Measurements from ENCODE around the gene IFNG.
A peak's percentile ranks its signal among the peaks of the same experiment; 100 is the strongest.

IFNG gene

DNA sequence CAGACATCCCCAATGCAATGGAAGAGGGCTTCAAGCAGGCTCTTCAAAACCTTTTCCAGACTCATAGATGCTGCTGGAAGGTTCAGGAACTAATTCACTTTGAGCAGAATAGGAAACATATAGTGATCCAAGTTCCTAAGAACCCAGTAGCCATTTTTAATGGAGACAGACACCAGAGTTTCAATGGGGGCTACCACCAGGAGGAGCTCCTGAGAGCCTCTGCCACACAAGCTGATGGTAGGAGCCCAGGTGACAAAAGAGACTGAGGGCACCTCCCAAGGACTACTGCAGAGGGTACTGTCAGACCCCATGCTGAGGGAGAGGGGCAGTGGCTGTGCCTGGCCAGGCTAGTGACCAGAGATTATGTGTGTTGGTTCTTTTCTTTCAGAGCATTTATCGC lies 45.9 kb downstream of the IFNG start:
- ATAC-seq = peak in 1 of 2 donors; percentile 54

DNA sequence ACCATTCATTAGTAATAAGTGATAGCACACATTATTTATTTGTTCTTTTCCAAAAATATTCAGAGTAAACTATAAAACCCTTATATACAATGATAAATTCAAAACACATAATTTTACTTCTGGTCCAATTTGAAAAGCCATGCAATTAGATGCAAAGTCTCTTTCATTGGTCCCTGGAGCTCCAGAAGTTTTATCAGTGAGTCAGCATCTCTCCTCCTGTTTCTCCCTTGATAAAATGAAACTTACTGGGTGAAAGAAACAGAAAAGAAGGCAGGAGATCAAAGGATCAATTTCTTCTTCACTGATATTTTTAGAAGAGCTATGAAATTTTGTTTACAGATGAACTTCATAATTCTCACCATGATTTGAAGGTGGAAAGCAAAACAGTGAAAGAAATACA lies 47.5 kb downstream of the IFNG start:
- no peak for ATAC-seq

GRCh38 chr12:68109444-68110217 lies 49.9 kb downstream of the IFNG start:
- no peak for ATAC-seq

- ATAC-seq = no peak
Measured at GRCh38 chr12:68109001-68109400, 50.5 kb downstream of the IFNG start.

DNA sequence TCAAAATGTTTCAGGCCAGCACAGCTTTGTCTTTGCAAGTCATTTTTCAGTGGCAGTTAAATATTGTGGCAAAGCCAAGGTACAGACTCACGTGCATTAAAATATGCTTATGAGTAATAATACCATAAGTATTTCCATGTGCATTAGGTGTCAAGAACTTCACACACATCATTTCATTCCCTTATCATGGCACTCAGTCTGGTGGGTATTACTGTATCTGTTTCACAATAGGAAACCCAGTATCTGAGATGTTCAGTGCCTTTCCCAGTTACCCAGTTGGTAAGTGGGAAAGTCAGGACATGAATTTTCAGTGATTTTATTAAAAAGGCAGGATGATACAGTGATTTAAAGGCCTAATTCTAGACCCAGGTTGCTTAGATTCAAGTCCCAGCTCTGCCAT lies 52.9 kb downstream of the IFNG start:
- no peak for ATAC-seq

- ATAC-seq = no peak
Measured at GRCh38 chr12:68106160-68106559, 53.4 kb downstream of the IFNG start.
